ENCODE measurements around the gene FBLN2. TPM values are rescaled to one million over a fixed set of nuclear protein-coding genes. Genes with fewer than 3 reads are reported as not detected.

Gene FBLN2
- polyA plus RNA-seq, 4 donors = 0.45 to 30.8 (median 2.9) TPM

- Histone ChIP-seq H3K4me3 (ENCODE audit: low read depth in 1 of 3, low read length in 3 of 3) (no peak overlapping the region), H3K4me1 (ENCODE audit: control insufficient read depth in 3 of 3, insufficient read depth in 2 of 3, low read depth in 1 of 3, low read length in 2 of 3) (no peaks in the 10 kb centered on the region), H3K27ac (ENCODE audit: low read depth in 1 of 3, low read length in 2 of 3) (no peak overlapping the region), H3K36me3 (ENCODE audit: control insufficient read depth in 3 of 3, insufficient read depth in 2 of 3, low read depth in 1 of 3, low read length in 3 of 3) (no peaks in the 10 kb centered on the region), H3K27me3 (ENCODE audit: control insufficient read depth in 3 of 3, insufficient read depth in 3 of 3, low read length in 3 of 3) (peaks cover 0 to 11% (median 2%) of the 10 kb centered on the region in 3 donors), H3K9me3 (ENCODE audit: control insufficient read depth in 2 of 2, insufficient read depth in 1 of 2, low read depth in 1 of 2, low read length in 1 of 2) (no peaks in the 10 kb centered on the region)
- 74 to 86% (median 82%) methylated on average over 3 of the region's 3 CpGs for WGBS, 3 donors
- DNase-seq (no peak), FAIRE-seq (no peak)
These were observed 47.7 kb downstream of the FBLN2 start for GRCh38 chr3:13596426-13597205.

GRCh38 chr3:13597661-13598060, 48.7 kb downstream of the FBLN2 start:
- FAIRE-seq = no peak
- WGBS, 3 donors = 62 to 79% (median 70%) methylated on average over 8 of the region's 8 CpGs
- no peak for DNase-seq
- Histone ChIP-seq H3K27me3 (ENCODE audit: control insufficient read depth in 3 of 3, insufficient read depth in 3 of 3, low read length in 3 of 3) (peaks cover 0 to 10% (median 2%) of the 10 kb centered on the region in 3 donors), H3K4me1 (ENCODE audit: control insufficient read depth in 3 of 3, insufficient read depth in 2 of 3, low read depth in 1 of 3, low read length in 2 of 3) (no peaks in the 10 kb centered on the region), H3K27ac (ENCODE audit: low read depth in 1 of 3, low read length in 2 of 3) (no peak overlapping the region), H3K9me3 (ENCODE audit: control insufficient read depth in 2 of 2, insufficient read depth in 1 of 2, low read depth in 1 of 2, low read length in 1 of 2) (no peaks in the 10 kb centered on the region), H3K36me3 (ENCODE audit: control insufficient read depth in 3 of 3, insufficient read depth in 2 of 3, low read depth in 1 of 3, low read length in 3 of 3) (no peaks in the 10 kb centered on the region), H3K4me3 (ENCODE audit: low read depth in 1 of 3, low read length in 3 of 3) (no peak overlapping the region)

- WGBS, 3 donors = 76 to 82% (median 79%) methylated on average over 5 of the region's 5 CpGs
- FAIRE-seq = no peak
These were observed 49.3 kb downstream of the FBLN2 start for GRCh38 chr3:13598201-13598600.

GRCh38 chr3:13598926-13599886, 50.3 kb downstream of the FBLN2 start:
- Histone ChIP-seq H3K4me1 (ENCODE audit: control insufficient read depth in 3 of 3, insufficient read depth in 2 of 3, low read depth in 1 of 3, low read length in 2 of 3) (no peaks in the 10 kb centered on the region), H3K9me3 (ENCODE audit: control insufficient read depth in 2 of 2, insufficient read depth in 1 of 2, low read depth in 1 of 2, low read length in 1 of 2) (no peaks in the 10 kb centered on the region), H3K27ac (ENCODE audit: low read depth in 1 of 3, low read length in 2 of 3) (no peak overlapping the region), H3K4me3 (ENCODE audit: low read depth in 1 of 3, low read length in 3 of 3) (no peak overlapping the region), H3K36me3 (ENCODE audit: control insufficient read depth in 3 of 3, insufficient read depth in 2 of 3, low read depth in 1 of 3, low read length in 3 of 3) (no peaks in the 10 kb centered on the region), H3K27me3 (ENCODE audit: control insufficient read depth in 3 of 3, insufficient read depth in 3 of 3, low read length in 3 of 3) (peaks cover 0 to 4% (median 0%) of the 10 kb centered on the region in 3 donors)
- no peak for DNase-seq
- WGBS, 3 donors = 49 to 63% (median 60%) methylated on average over 10 of the region's 10 CpGs
- no peak for FAIRE-seq

More at GRCh38 chr3:13598201-13598600, 49.3 kb downstream of the FBLN2 start:
- Histone ChIP-seq H3K27me3 (ENCODE audit: control insufficient read depth in 3 of 3, insufficient read depth in 3 of 3, low read length in 3 of 3) (peaks cover 0 to 6% (median 0%) of the 10 kb centered on the region in 3 donors), H3K9me3 (ENCODE audit: control insufficient read depth in 2 of 2, insufficient read depth in 1 of 2, low read depth in 1 of 2, low read length in 1 of 2) (no peaks in the 10 kb centered on the region), H3K4me1 (ENCODE audit: control insufficient read depth in 3 of 3, insufficient read depth in 2 of 3, low read depth in 1 of 3, low read length in 2 of 3) (no peaks in the 10 kb centered on the region), H3K27ac (ENCODE audit: low read depth in 1 of 3, low read length in 2 of 3) (no peak overlapping the region), H3K4me3 (ENCODE audit: low read depth in 1 of 3, low read length in 3 of 3) (no peak overlapping the region), H3K36me3 (ENCODE audit: control insufficient read depth in 3 of 3, insufficient read depth in 2 of 3, low read depth in 1 of 3, low read length in 3 of 3) (no peaks in the 10 kb centered on the region)
- DNase-seq = no peak

GRCh38 chr3:13599887-13600450, 51.0 kb downstream of the FBLN2 start:
- Histone ChIP-seq H3K9me3 (ENCODE audit: control insufficient read depth in 2 of 2, insufficient read depth in 1 of 2, low read depth in 1 of 2, low read length in 1 of 2) (no peaks in the 10 kb centered on the region), H3K4me1 (ENCODE audit: control insufficient read depth in 3 of 3, insufficient read depth in 2 of 3, low read depth in 1 of 3, low read length in 2 of 3) (no peaks in the 10 kb centered on the region), H3K27me3 (ENCODE audit: control insufficient read depth in 3 of 3, insufficient read depth in 3 of 3, low read length in 3 of 3) (no peaks in the 10 kb centered on the region), H3K4me3 (ENCODE audit: low read depth in 1 of 3, low read length in 3 of 3) (no peak overlapping the region), H3K27ac (ENCODE audit: low read depth in 1 of 3, low read length in 2 of 3) (no peak overlapping the region), H3K36me3 (ENCODE audit: control insufficient read depth in 3 of 3, insufficient read depth in 2 of 3, low read depth in 1 of 3, low read length in 3 of 3) (no peaks in the 10 kb centered on the region)
- WGBS, 3 donors = 66 to 72% (median 69%) methylated on average over 11 of the region's 11 CpGs
- DNase-seq (no peak), FAIRE-seq (no peak)

- no peak for DNase-seq
These were observed 52.2 kb downstream of the FBLN2 start for GRCh38 chr3:13600950-13601691.

GRCh38 chr3:13601692-13602080, 52.8 kb downstream of the FBLN2 start:
- Histone ChIP-seq H3K27me3 (ENCODE audit: control insufficient read depth in 3 of 3, insufficient read depth in 3 of 3, low read length in 3 of 3) (no peaks in the 10 kb centered on the region), H3K4me3 (ENCODE audit: low read depth in 1 of 3, low read length in 3 of 3) (no peak overlapping the region), H3K36me3 (ENCODE audit: control insufficient read depth in 3 of 3, insufficient read depth in 2 of 3, low read depth in 1 of 3, low read length in 3 of 3) (no peaks in the 10 kb centered on the region), H3K9me3 (ENCODE audit: control insufficient read depth in 2 of 2, insufficient read depth in 1 of 2, low read depth in 1 of 2, low read length in 1 of 2) (no peaks in the 10 kb centered on the region), H3K27ac (ENCODE audit: low read depth in 1 of 3, low read length in 2 of 3) (no peak overlapping the region), H3K4me1 (ENCODE audit: control insufficient read depth in 3 of 3, insufficient read depth in 2 of 3, low read depth in 1 of 3, low read length in 2 of 3) (no peaks in the 10 kb centered on the region)
- no peak for DNase-seq
- FAIRE-seq = no peak

More at GRCh38 chr3:13600950-13601691, 52.2 kb downstream of the FBLN2 start:
- no peak overlapping the region for H3K27ac ChIP-seq (ENCODE audit: low read depth in 1 of 3, low read length in 2 of 3)
- WGBS, 3 donors = 70 to 73% (median 70%) methylated on average over 9 of the region's 9 CpGs
- no peak for FAIRE-seq
- no peaks in the 10 kb centered on the region for H3K36me3 ChIP-seq (ENCODE audit: control insufficient read depth in 3 of 3, insufficient read depth in 2 of 3, low read depth in 1 of 3, low read length in 3 of 3)
- H3K9me3 ChIP-seq (ENCODE audit: control insufficient read depth in 2 of 2, insufficient read depth in 1 of 2, low read depth in 1 of 2, low read length in 1 of 2) = no peaks in the 10 kb centered on the region
- no peaks in the 10 kb centered on the region for H3K27me3 ChIP-seq (ENCODE audit: control insufficient read depth in 3 of 3, insufficient read depth in 3 of 3, low read length in 3 of 3)
- H3K4me3 ChIP-seq (ENCODE audit: low read depth in 1 of 3, low read length in 3 of 3) = no peak overlapping the region
- H3K4me1 ChIP-seq (ENCODE audit: control insufficient read depth in 3 of 3, insufficient read depth in 2 of 3, low read depth in 1 of 3, low read length in 2 of 3) = no peaks in the 10 kb centered on the region

- Histone ChIP-seq H3K9me3 (ENCODE audit: control insufficient read depth in 2 of 2, insufficient read depth in 1 of 2, low read depth in 1 of 2, low read length in 1 of 2) (no peaks in the 10 kb centered on the region), H3K36me3 (ENCODE audit: control insufficient read depth in 3 of 3, insufficient read depth in 2 of 3, low read depth in 1 of 3, low read length in 3 of 3) (no peaks in the 10 kb centered on the region), H3K4me3 (ENCODE audit: low read depth in 1 of 3, low read length in 3 of 3) (no peak overlapping the region), H3K4me1 (ENCODE audit: control insufficient read depth in 3 of 3, insufficient read depth in 2 of 3, low read depth in 1 of 3, low read length in 2 of 3) (no peaks in the 10 kb centered on the region), H3K27ac (ENCODE audit: low read depth in 1 of 3, low read length in 2 of 3) (no peak overlapping the region), H3K27me3 (ENCODE audit: control insufficient read depth in 3 of 3, insufficient read depth in 3 of 3, low read length in 3 of 3) (no peaks in the 10 kb centered on the region)
- no peak for FAIRE-seq
- DNase-seq = no peak
- WGBS, 3 donors = 85 to 94% (median 86%) methylated on average over 6 of the region's 6 CpGs
These were observed 56.6 kb downstream of the FBLN2 start for GRCh38 chr3:13605555-13605954.

Data from small intestine (tissue), 7 donors.